HAP-1 (cell line): ENCODE data around the gene EPHB3.

ENCODE experiments used
- DNase-seq, 2 experiments: peaks; one replicate each; pipeline ENCODE4 v3.0.0-alpha.2; 2016 to 2020; ENCODE audit warnings: low spot score in 2 of 2
- H3K27me3 ChIP-seq: fragments of 250-450 bp; sonication (Bioruptor Pico); 2 replicates; pipeline ENCODE4 v1.5.1; 2020; ENCODE audit warnings: low read depth, mild to moderate bottlenecking, moderate library complexity
- H3K36me3 ChIP-seq: fragments of 250-450 bp; sonication (Bioruptor Pico); replicated peaks from 2 replicates; pipeline ENCODE4 v1.5.1; 2020; ENCODE audit warnings: mild to moderate bottlenecking
- H3K4me1 ChIP-seq: fragments of 250-450 bp; sonication (Bioruptor Pico); 2 replicates; pipeline ENCODE4 v1.5.1; 2020; ENCODE audit warnings: mild to moderate bottlenecking
- H3K4me3 ChIP-seq: fragments of 250-450 bp; sonication (Bioruptor Pico); 2 replicates; pipeline ENCODE4 v1.5.1; 2020; ENCODE audit warnings: mild to moderate bottlenecking, moderate library complexity
- H3K9me3 ChIP-seq: fragments of 250-450 bp; sonication (Bioruptor Pico); 2 replicates; pipeline ENCODE4 v1.5.1; 2020; ENCODE audit warnings: mild to moderate bottlenecking, moderate library complexity
- in situ Hi-C: fragments of 300-500 bp; cut with MboI; formaldehyde crosslinking; loops from 3 replicates; pipeline ENCODE4 v1.14.3; 2020; ENCODE audit warnings: low sequenced_read_pairs, inconsistent platforms, mixed read lengths

The EPHB3 gene

DNA sequence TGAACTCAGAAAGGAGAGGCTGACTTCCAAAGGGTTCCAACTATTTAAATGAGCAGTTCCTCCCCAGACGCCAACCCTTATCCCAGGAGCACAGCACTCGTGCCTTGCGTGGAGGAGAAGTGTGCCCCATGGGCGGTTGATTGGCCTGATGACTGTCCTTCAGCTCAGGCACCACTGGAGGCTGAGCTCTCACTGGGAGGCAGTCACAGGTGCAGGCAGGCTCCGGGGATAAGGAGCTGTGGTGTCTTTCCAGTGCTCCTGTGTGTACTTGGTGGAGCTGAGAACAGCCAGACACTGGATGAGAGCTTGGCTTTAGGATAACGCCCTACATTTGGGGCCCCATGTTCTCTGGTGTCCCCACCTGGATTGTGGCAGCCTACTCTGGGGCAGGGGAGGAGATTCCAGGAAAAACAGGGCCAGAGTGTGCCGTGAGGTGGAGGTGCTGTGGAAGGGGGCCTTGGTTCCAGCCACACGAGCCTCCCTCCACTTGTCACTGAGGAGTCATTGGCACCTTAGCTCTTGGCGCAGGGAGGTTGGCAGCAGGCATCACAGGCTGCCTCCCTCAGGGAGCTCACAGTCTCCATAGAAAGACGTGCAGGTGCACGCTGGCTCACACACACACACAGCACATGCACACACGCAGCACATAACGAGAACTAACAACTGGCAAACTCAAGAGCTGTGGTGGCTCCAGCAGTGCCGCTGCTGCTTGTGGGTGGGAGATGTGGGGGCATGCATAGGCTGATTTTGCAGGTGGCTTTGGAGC is 22.7 kb upstream of the EPHB3 start:
- Histone ChIP-seq H3K4me3 (no peak overlapping the region), H3K27me3 (peaks cover 7% of the 10 kb centered on the region)
- in situ Hi-C loops = loop anchor here (25.0 kb wide), 1 partner anchor 652 kb away; the partner anchor contains the start of gene PARL

DNA sequence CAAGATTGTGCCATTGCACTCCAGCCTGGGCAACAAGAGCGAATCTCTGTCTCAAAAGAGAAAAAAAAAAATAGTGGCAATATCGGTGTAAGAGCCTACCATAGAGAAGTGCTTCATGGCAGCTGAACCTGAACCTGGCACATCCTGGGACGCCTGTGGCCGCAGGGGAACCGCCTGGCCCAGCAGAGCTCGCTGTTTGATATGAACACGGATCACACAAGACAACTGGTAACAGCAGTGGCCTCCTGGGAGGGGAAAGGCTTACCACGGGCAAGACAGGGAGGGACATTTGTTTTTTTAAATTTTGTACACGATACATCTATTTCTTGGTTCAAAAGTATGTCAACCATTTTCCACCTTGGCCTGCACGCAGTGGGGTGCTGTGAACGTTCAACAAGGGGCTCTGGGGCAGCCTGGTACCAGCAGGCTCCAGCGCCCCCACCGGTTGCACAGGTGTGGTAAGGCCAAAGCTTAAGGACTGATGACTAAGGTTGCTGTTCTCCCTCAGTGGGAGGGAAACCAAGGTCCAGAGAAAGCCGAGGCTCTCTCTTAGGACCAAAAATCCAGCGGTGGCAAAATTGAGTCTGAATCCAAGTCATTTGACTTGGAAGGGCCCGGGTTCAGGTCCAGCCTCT is 21.7 kb upstream of the EPHB3 start:
- DNase-seq = no peak
- in situ Hi-C loops = loop anchor here (5.0 to 25.0 kb wide), 2 partner anchors 168 to 653 kb away; partner anchors contain the start of gene PARL
- Histone ChIP-seq H3K36me3 (no peaks in the 10 kb centered on the region), H3K9me3 (no peaks in the 10 kb centered on the region), H3K27me3 (peaks cover 8% of the 10 kb centered on the region), H3K4me1 (no peaks in the 10 kb centered on the region; the same call in 1 of the 2 replicates), H3K4me3 (no peak overlapping the region)

More for the DNA sequence above, 22.7 kb upstream of the EPHB3 start:
- Histone ChIP-seq H3K9me3 (no peaks in the 10 kb centered on the region), H3K36me3 (no peaks in the 10 kb centered on the region), H3K4me1 (no peaks in the 10 kb centered on the region; the same call in 1 of the 2 replicates)
- no peak for DNase-seq

DNA sequence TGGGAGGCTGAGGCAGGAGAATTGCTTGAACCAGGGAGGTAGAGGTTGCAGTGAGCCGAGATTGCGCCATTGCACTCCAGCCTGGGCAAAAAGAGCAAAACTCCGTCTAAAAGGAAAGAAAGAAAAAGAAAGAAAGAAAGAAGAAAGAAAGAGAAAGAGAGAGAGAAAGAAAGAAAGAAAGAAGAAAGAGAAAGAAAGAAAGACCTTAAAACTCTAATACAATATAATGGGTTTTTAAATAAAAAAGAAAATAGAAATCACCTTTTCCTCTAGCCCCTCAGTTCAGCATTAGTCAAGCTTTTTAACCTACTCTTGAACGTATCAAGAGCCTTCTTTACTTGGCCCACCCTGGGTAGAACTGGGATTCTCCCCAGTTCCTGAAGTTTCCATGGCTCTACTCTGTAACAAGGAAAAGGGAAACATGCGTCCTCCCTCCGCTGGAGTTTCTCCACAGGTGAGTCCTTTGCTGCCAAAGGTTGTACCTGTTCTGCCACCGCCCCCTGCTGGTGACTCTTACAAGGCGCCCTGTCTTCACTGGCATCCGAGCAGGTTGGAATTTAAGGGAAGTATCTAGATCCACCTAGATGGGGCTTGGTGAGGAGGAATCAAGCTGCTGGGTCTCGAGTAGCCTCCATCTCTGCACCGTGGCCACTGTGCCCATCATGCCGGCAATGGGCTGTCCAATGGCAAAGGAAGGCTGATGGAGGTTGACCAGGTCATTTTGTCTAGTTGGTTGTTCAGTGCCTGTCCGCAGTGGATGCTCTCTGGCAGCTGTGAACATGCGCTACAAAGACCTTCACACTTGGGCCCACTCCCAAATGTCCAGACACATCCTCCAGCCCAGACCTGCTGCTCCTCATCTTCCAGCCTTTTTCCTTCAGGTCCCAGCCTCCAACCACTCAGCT is 20.6 kb upstream of the EPHB3 start:
- H3K4me1 ChIP-seq = no peaks in the 10 kb centered on the region; the same call in 1 of the 2 replicates
- DNase-seq = peak; percentile 34 to 84
- in situ Hi-C loops = loop anchor here (5.0 to 25.0 kb wide), 2 partner anchors 169 to 654 kb away; partner anchors contain the start of gene PARL
- no peak overlapping the region for H3K4me3 ChIP-seq
- no peaks in the 10 kb centered on the region for H3K9me3 ChIP-seq
- H3K36me3 ChIP-seq = no peaks in the 10 kb centered on the region
- peaks cover 9% of the 10 kb centered on the region for H3K27me3 ChIP-seq

DNA sequence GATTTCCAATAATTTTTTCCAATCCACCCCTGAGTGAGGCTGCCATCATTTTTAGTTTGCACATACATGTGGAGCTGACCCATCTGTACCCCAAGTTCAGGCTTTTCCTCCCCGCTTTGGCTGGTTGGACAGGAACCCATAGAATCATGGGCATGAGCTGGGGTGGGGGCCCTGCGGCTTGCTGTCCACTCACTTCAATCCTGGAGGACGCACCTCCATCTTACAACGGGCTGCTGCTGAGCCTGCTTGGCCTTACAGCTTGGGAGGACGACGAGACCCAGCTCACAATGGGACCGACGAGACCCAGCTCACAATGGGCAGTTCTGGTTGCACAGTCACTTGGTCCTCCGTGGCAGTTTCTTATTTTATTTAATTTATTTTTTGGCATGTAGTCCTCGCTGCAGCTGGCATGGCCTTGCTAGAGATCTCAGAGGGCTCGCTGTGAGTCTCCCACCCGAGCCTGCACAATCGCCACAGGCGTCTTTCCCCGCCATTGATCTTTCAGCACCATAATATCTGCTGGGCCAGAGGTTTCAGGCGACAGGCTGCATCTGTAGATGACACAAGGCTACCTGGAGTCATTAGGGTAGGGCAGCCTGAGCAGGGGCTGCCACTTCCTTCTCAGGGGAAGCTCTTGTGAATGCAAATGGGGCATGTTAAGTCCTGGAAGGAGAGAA is 19.6 kb upstream of the EPHB3 start:
- Histone ChIP-seq H3K36me3 (no peaks in the 10 kb centered on the region), H3K4me1 (no peaks in the 10 kb centered on the region; the same call in 1 of the 2 replicates), H3K27me3 (peaks cover 9% of the 10 kb centered on the region), H3K4me3 (no peak overlapping the region), H3K9me3 (no peaks in the 10 kb centered on the region)
- no peak for DNase-seq
- in situ Hi-C loops = loop anchor here (5.0 to 25.0 kb wide), 2 partner anchors 170 to 655 kb away; partner anchors contain the start of gene PARL

DNA sequence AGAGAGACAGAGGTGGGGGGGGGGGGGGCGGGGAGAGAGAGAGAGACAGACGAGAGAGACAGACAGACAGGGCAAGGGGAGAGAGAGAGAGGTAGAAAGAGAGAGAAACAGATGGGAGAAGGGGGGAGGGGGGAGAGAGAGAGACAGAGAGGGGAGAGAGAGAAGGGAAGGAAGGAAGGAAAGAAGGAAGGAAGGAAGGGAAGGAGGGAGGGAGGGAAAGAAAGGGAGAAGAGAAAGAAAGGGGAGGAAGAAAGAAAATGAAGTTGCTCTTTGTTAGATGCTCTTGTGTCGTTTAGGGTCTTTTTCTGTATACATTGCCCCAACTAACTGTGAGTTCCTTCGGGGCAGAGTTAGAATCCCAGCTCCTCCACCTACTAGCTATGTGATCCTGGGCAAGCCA is 19.0 kb upstream of the EPHB3 start:
- no peaks in the 10 kb centered on the region for H3K36me3 ChIP-seq
- H3K9me3 ChIP-seq = no peaks in the 10 kb centered on the region
- no peaks in the 10 kb centered on the region; the same call in 1 of the 2 replicates for H3K4me1 ChIP-seq
- DNase-seq = no peak
- in situ Hi-C loops = loop anchor here (5.0 to 25.0 kb wide), 2 partner anchors 170 to 655 kb away; partner anchors contain the start of gene PARL
- H3K4me3 ChIP-seq = no peak overlapping the region
- H3K27me3 ChIP-seq = peaks cover 9% of the 10 kb centered on the region

DNA sequence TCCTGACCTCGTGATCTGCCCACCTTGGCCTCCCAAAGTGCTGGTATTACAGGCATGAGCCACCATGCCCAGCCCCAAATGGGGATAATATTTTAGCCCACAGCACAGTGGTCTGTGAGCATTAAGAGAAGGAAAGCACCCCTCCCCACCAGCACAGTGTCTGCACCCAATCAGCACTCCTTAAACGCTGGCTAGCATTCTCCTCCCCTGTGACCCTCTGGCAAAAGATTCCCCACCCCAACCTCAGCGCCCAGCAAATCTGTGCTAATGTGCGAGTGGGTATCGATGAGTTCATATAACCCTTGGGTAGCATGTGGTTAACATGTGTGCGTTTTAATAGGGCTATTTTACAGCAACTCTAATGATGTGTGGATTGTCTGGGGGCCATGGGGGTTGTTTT is 18.3 kb upstream of the EPHB3 start:
- in situ Hi-C loops = loop anchor here (5.0 to 25.0 kb wide), 2 partner anchors 171 to 656 kb away; partner anchors contain the start of gene PARL
- H3K27me3 ChIP-seq = peaks cover 9% of the 10 kb centered on the region
- no peaks in the 10 kb centered on the region for H3K9me3 ChIP-seq

DNA sequence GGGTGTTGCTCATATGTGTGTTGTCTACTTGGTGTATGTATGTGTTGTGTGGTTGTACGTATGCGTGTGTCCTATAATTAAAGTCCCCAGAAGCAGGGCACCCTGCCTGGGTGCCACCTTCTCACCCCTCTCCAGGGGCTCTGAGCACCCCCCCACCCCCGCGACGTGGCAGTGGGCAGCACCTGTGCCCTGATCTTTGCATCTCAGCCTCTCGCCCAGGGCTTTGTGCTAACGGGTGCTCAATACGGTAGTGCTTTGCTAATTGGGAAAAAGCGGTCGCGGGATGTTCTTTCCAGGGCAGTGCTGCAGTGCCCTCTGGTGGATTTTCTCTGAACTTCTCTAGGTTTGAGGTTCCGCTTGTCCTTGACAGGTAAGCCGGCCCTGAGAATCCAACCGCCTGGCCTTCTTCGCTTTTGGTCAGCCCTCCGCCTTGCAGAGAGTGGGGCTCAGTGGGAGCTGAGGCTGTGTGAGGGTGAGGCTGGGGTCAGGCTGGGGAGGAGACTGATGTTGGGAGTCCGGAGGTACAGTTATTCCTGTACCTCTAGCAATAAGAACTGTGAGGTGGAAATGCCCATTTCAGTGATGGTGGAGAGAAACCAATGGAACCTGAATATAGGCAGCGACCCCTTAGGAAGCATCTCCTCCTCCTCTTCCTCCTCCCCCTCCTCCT is 17.6 kb upstream of the EPHB3 start:
- Histone ChIP-seq H3K36me3 (no peaks in the 10 kb centered on the region), H3K4me3 (no peak overlapping the region), H3K27me3 (peaks cover 9% of the 10 kb centered on the region), H3K4me1 (no peaks in the 10 kb centered on the region; the same call in 1 of the 2 replicates), H3K9me3 (no peaks in the 10 kb centered on the region)
- in situ Hi-C loops = loop anchor here (5.0 to 25.0 kb wide), 2 partner anchors 172 to 657 kb away; partner anchors contain the start of gene PARL
- DNase-seq = peak; percentile 73 to 91

More for the DNA sequence above, 18.3 kb upstream of the EPHB3 start:
- no peak for DNase-seq
- Histone ChIP-seq H3K36me3 (no peaks in the 10 kb centered on the region), H3K4me1 (no peaks in the 10 kb centered on the region; the same call in 1 of the 2 replicates), H3K4me3 (no peak overlapping the region)

DNA sequence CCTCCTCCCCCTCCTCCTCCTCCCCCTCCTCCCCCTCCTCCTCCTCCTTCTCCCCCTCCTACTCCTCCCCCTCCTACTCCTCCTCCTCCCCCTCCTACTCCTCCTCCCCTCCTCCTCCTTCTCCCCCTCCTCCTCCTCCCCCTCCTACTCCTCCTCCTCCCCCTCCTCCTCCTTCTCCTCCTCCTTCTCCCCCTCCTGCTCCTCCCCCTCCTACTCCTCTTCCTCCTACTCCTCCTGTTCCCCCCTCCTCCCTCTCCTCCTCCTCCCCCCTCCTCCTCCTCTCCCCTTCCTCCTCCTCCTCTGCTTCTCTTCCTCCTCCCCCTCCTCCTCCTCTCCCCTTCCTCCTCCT is 17.1 kb upstream of the EPHB3 start:
- DNase-seq = no peak
- Histone ChIP-seq H3K36me3 (no peaks in the 10 kb centered on the region), H3K27me3 (peaks cover 9% of the 10 kb centered on the region), H3K4me1 (no peaks in the 10 kb centered on the region; the same call in 1 of the 2 replicates), H3K4me3 (no peak overlapping the region), H3K9me3 (no peaks in the 10 kb centered on the region)
- in situ Hi-C loops = loop anchor here (5.0 to 25.0 kb wide), 2 partner anchors 172 to 657 kb away; partner anchors contain the start of gene PARL

DNA sequence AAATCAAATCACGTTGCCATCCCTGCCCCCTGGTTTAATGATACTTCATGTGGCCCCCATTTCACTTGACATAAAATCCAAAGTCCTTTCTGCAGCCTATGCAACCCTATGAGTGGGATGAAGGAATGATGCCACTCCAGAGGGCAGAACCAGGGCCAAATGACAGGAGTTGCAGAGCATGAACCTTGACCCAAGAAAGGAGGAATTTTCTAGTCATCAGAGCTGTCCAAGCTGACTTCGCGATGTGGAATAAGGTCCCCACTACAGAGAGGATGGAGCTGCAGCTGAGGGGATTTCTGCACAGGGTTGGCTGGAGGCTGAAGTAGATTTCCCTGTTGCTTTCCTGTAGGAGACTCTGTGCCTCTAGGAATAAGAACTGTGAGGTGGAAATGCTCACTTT is 15.8 kb upstream of the EPHB3 start:
- in situ Hi-C loops = loop anchor here (25.0 kb wide), 1 partner anchor 658 kb away; the partner anchor contains the start of gene PARL
- no peaks in the 10 kb centered on the region for H3K9me3 ChIP-seq
- no peaks in the 10 kb centered on the region; the same call in 1 of the 2 replicates for H3K4me1 ChIP-seq
- H3K27me3 ChIP-seq = peaks cover 9% of the 10 kb centered on the region
- H3K4me3 ChIP-seq = no peak overlapping the region
- no peaks in the 10 kb centered on the region for H3K36me3 ChIP-seq
- DNase-seq = no peak

DNA sequence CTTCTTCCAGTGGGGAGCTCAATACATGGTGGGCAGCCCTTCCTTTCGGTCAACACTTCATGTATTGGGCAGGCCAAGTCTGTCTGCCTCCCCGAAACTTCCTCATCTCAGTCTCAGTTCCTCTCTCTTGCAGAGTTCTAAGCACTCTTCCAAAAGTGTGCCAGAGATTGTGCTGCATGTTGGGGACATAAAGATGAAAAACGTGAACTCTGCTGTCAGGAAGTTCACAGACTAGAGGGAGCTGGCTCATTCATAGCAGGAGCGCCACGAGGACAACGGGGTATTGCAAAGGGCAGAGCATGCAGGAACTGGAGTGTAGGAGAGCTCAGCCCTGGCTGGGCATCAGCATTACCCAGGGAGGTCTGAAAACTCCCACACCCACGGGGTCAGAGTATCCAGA is 15.3 kb upstream of the EPHB3 start:
- no peaks in the 10 kb centered on the region; the same call in 1 of the 2 replicates for H3K4me1 ChIP-seq
- no peak overlapping the region for H3K4me3 ChIP-seq
- H3K27me3 ChIP-seq = peaks cover 9% of the 10 kb centered on the region
- in situ Hi-C loops = loop anchor here (25.0 kb wide), 1 partner anchor 659 kb away; the partner anchor contains the start of gene PARL
- H3K36me3 ChIP-seq = no peaks in the 10 kb centered on the region
- DNase-seq = no peak
- no peaks in the 10 kb centered on the region for H3K9me3 ChIP-seq

DNA sequence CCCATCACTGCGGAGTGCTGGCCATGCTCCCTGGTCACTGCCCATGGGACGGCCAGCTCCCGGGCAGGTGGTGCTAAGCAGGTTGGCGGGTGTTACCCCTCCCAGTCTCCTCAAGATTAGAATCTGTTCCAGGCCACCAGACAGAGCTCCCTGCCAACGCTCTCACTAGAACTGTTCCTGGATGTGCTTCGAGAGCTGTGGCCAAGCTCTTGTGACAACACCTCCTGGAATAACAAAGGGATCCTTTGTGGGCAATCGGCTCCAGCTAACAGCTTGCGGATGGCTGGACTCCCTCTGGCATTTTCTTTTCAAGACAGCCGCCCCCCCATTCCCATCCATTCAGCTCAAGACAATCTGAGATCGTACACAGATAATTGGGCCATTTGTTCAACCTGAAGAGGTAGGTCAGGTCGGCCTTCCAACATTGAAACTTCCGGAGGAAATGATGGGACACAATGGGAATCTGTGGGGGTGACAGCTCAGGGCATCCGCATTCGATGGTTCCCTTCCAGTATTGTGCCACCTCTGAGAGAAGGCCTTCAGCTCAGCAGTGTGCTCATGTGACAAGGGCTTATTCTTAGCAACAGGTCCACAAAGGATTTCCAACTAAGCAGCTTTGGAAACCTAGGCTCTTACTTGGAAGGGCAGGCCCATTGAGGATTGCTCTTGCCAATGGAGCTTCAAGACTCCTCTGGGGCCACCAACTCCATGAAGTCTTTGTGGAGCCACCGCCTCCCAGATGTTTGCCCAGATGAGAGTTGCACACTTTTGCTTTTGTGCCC is 11.6 kb upstream of the EPHB3 start:
- in situ Hi-C loops = loop anchor here (25.0 kb wide), 1 partner anchor 663 kb away; the partner anchor contains the start of gene PARL
- H3K4me3 ChIP-seq = no peak overlapping the region
- no peaks in the 10 kb centered on the region for H3K4me1 ChIP-seq
- no peak for DNase-seq
- H3K9me3 ChIP-seq = no peaks in the 10 kb centered on the region
- H3K27me3 ChIP-seq = peaks cover 1% of the 10 kb centered on the region; the same call in 1 of the 2 replicates
- H3K36me3 ChIP-seq = no peaks in the 10 kb centered on the region
